Prostate gland (tissue), 2 donors: Measurements from ENCODE around the gene FAM53B. TPM values are rescaled to one million over a fixed set of nuclear protein-coding genes. Genes with fewer than 3 reads are reported as not detected.

ENCODE experiments used
- DNase-seq: peaks from one replicate; pipeline ENCODE4 v3.0.0-alpha.2; 2019; ENCODE audit warnings: low spot score
- H3K27ac ChIP-seq, 2 donors: fragments of 200-600 bp; sonication (generic); 2 replicates each; pipeline ENCODE4 v1.5.1; 2017 to 2019
- H3K27me3 ChIP-seq: fragments of 200-600 bp; sonication (generic); replicated peaks from 2 replicates; pipeline ENCODE4 v1.5.1; 2019; ENCODE audit not compliant: insufficient read depth
- H3K36me3 ChIP-seq, 2 donors: fragments of 200-600 bp; sonication (generic); 1 replicate in 1 of 2; 2 replicates in 1 of 2; pipeline versions ENCODE4 v1.5.1 to v1.8.1; 2017 to 2019
- H3K4me1 ChIP-seq: fragments of 200-600 bp; sonication (generic); replicated peaks from 2 replicates; pipeline ENCODE4 v1.5.1; 2019
- H3K4me3 ChIP-seq, 2 donors: fragments of 200-600 bp; sonication (generic); 2 replicates each; pipeline ENCODE4 v1.5.1; 2017 to 2019
- H3K9me3 ChIP-seq: fragments of 200-600 bp; sonication (generic); 2 replicates; pipeline ENCODE4 v1.5.1; 2017
- POLR2A ChIP-seq: fragments of 450-650 bp; IDR thresholded peaks from one replicate; pipeline ENCODE4 v1.6.1; 2016; ENCODE audit warnings: antibody characterized with exemption, mild to moderate bottlenecking
- POLR2AphosphoS5 ChIP-seq: sonication (generic); formaldehyde crosslinking; IDR thresholded peaks from one replicate; pipeline ENCODE4 v1.6.1; 2017; ENCODE audit warnings: antibody characterized with exemption
- WGBS: methylation state at CpG from one replicate; pipeline ENCODE4 v1.1.5; 2018; 5-methylcytosine and 5-hydroxymethylcytosine counted together
- intact Hi-C: fragments of 100-400 bp; cut with DNase I; formaldehyde crosslinking; loops from one replicate; pipeline ENCODE4 v1.14.2; 2022
- total RNA-seq, 2 donors: library from RNA; depleted of rRNA; stranded (reverse); fragments of >200 nt; gene quantifications; one replicate each; pipeline ENCODE4 v1.1.0, GENCODE V29; 2016
- TF ChIP-seq, protein P1 (sequence below), 4 experiments: fragments of 200-600 bp in 2 of 4; fragments of 450-650 bp in 2 of 4; sonication (generic) in 2 of 4; IDR thresholded peaks; 1 replicate in 3 of 4; 2 replicates in 1 of 4; pipeline ENCODE4 v1.5.1; 2016 to 2019; ENCODE audit warnings: antibody characterized with exemption in 4 of 4, mild to moderate bottlenecking in 2 of 4, moderate library complexity in 2 of 4

The FAM53B gene
- total RNA-seq, 2 donors from 2014 or later = 28.9 to 101 TPM

DNA sequence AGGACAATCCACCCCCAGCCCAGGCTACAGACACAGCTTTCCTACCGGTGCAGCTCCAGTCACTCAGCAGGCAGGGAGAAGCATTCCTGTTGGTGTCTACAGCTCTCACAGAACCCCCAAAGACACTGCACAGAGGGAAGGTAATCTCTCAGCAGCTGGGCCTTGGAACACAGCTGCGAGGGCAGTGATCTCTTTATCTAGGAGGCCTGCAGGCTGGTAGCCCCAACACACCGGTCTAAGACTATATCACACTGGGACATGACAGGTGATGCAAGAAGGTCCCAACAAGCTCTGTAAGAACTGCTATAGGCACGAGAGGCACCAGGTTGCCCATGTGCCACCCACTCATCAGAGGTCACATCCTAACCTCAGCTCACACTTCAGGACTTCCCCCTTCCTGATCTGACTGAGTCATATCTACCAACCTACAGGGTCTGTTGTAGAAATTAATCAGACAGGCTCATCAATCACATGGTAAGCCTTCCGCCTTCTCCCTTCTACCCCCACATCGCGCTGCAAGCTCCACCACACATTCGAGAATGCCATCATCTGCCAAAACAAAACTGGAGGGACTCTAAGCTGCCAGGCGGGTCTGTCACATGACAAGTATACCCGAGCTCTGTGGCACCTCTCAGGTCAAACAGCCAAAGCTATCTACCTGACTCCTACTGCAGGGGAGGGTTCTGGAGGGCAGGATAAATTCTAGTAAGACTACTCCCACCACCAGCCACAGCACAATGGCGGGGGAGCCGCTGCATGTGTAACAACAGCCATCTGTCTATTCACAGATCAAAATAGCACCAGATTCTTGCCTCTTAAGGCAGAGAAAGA, 26.1 kb downstream of the FAM53B start:
- peaks cover 5% of the 10 kb centered on the region for H3K4me1 ChIP-seq
- no peak overlapping the region for H3K27ac ChIP-seq
- DNase-seq = no peak
- WGBS = 49% methylated on average over 12 of the region's 12 CpGs
- H3K36me3 ChIP-seq = no peaks in the 10 kb centered on the region
- H3K27me3 ChIP-seq = no peaks in the 10 kb centered on the region
- intact Hi-C loops = no loop called here
- no peaks in the 10 kb centered on the region for H3K9me3 ChIP-seq
- TF ChIP-seq POLR2AphosphoS5 (no peak), POLR2A (no peak)
- TF ChIP-seq, protein P1, sequence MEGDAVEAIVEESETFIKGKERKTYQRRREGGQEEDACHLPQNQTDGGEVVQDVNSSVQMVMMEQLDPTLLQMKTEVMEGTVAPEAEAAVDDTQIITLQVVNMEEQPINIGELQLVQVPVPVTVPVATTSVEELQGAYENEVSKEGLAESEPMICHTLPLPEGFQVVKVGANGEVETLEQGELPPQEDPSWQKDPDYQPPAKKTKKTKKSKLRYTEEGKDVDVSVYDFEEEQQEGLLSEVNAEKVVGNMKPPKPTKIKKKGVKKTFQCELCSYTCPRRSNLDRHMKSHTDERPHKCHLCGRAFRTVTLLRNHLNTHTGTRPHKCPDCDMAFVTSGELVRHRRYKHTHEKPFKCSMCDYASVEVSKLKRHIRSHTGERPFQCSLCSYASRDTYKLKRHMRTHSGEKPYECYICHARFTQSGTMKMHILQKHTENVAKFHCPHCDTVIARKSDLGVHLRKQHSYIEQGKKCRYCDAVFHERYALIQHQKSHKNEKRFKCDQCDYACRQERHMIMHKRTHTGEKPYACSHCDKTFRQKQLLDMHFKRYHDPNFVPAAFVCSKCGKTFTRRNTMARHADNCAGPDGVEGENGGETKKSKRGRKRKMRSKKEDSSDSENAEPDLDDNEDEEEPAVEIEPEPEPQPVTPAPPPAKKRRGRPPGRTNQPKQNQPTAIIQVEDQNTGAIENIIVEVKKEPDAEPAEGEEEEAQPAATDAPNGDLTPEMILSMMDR (IDR thresholded peaks at IDR 0.05) = no peak
- no peak overlapping the region for H3K4me3 ChIP-seq

DNA sequence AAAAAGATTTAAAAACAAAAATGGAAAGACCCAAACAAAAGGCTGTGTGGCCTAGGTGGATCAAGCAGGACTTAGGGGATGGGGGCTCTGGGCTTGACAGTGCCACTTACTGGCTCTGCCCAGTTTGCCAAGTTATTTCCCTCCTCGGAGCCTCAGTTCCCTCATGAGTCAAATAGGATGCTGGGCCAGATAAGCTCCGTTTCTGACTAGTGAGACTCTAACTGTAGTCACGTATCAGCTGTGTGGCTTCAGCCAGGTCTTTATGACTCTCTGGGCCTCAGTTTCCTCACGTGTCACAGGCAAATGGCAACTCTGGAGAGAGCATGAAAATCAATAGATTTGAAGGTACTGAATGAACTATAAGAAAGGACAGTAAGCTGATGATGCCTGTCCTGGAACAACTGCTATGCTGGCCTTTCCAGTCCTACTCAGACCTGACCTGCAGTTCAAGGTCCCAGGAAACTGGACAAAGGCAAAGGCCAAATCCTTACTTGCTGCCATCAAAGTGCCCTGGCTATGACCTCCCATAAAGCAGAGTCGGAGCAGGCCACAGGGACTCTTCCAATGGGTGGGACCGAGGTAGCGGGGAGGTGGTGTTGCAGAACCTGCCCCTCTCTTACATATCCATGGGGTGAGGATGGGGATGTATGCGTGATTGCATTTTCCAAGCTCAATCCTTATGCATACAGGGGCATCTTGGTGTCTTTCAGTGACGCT, 27.0 kb downstream of the FAM53B start:
- H3K27ac ChIP-seq = no peak overlapping the region
- no peaks in the 10 kb centered on the region for H3K36me3 ChIP-seq
- no peak for DNase-seq
- TF ChIP-seq POLR2AphosphoS5 (no peak), POLR2A (no peak)
- TF ChIP-seq, protein P1 (IDR thresholded peaks at IDR 0.05) = no peak
- H3K4me3 ChIP-seq = no peak overlapping the region
- no peaks in the 10 kb centered on the region for H3K4me1 ChIP-seq
- WGBS = 87% methylated on average over 9 of the region's 9 CpGs
- intact Hi-C loops = no loop called here
- no peaks in the 10 kb centered on the region for H3K9me3 ChIP-seq
- H3K27me3 ChIP-seq = no peaks in the 10 kb centered on the region

GRCh38 chr10:124716369-124716768, 27.8 kb downstream of the FAM53B start:
- no peak for DNase-seq
- Histone ChIP-seq H3K9me3 (no peaks in the 10 kb centered on the region), H3K27me3 (no peaks in the 10 kb centered on the region), H3K4me3 (no peak overlapping the region), H3K4me1 (no peaks in the 10 kb centered on the region), H3K27ac (no peak overlapping the region), H3K36me3 (no peaks in the 10 kb centered on the region)
- WGBS = 73% methylated on average over 4 of the region's 4 CpGs
- TF ChIP-seq, protein P1 (IDR thresholded peaks at IDR 0.05) = no peak
- TF ChIP-seq POLR2AphosphoS5 (no peak), POLR2A (no peak)
- intact Hi-C loops = no loop called here

- TF ChIP-seq, protein P1 (IDR thresholded peaks at IDR 0.05) = no peak
- TF ChIP-seq POLR2A (no peak), POLR2AphosphoS5 (no peak)
- H3K27ac ChIP-seq = no peak overlapping the region
- no peak for DNase-seq
- H3K9me3 ChIP-seq = no peaks in the 10 kb centered on the region
- intact Hi-C loops = no loop called here
- no peaks in the 10 kb centered on the region for H3K27me3 ChIP-seq
- no peak overlapping the region for H3K4me3 ChIP-seq
- no peaks in the 10 kb centered on the region for H3K36me3 ChIP-seq
- 66% methylated on average over 6 of the region's 6 CpGs for WGBS
- no peaks in the 10 kb centered on the region for H3K4me1 ChIP-seq
Measured at GRCh38 chr10:124715439-124715838, 28.7 kb downstream of the FAM53B start.
